HEK293T (cell line): ENCODE results near the gene ABCB4.
"Not testable (repeated sequence)": the region's sequence is repeated elsewhere in the genome, so short reads cannot be mapped to it uniquely, and the experiment has no call there.

Source experiments
- ARNT ChIP-seq: fragments of 450-650 bp; IDR thresholded peaks from 2 replicates; pipeline ENCODE4 v1.6.1; 2017; ENCODE audit warnings: mild to moderate bottlenecking
- BHLHE40 ChIP-seq: fragments of 450-650 bp; IDR thresholded peaks from 2 replicates; pipeline ENCODE4 v1.6.1; 2016; ENCODE audit warnings: mild to moderate bottlenecking, moderate library complexity, borderline replicate concordance
- ELF4 ChIP-seq: fragments of 450-650 bp; IDR thresholded peaks from 2 replicates; pipeline ENCODE4 v1.6.1; 2017; ENCODE audit warnings: antibody characterized with exemption
- FOXK2 ChIP-seq: fragments of 450-650 bp; IDR thresholded peaks from 2 replicates; pipeline ENCODE4 v1.6.1; 2016; ENCODE audit warnings: mild to moderate bottlenecking
- FOXM1 ChIP-seq: fragments of 450-650 bp; IDR thresholded peaks from 2 replicates; pipeline ENCODE4 v1.6.1; 2017; ENCODE audit warnings: mild to moderate bottlenecking, borderline replicate concordance
- NFRKB ChIP-seq: fragments of 450-650 bp; IDR thresholded peaks from 2 replicates; pipeline ENCODE4 v1.6.1; 2016; ENCODE audit warnings: mild to moderate bottlenecking, moderate library complexity
- PKNOX1 ChIP-seq: fragments of 450-650 bp; IDR thresholded peaks from 2 replicates; pipeline ENCODE4 v1.6.1; 2016
- SP1 ChIP-seq: fragments of 450-650 bp; IDR thresholded peaks from 2 replicates; pipeline ENCODE4 v1.6.1; 2017
- SUZ12 ChIP-seq: fragments of 450-650 bp; IDR thresholded peaks from 2 replicates; pipeline ENCODE4 v1.6.1; 2016; ENCODE audit warnings: mild to moderate bottlenecking
- TARDBP ChIP-seq: fragments of 450-650 bp; IDR thresholded peaks from 2 replicates; pipeline ENCODE4 v1.6.1; 2016
- ZNF384 ChIP-seq: fragments of 450-650 bp; IDR thresholded peaks from 2 replicates; pipeline ENCODE4 v1.6.1; 2016

GRCh38 chr7:87460444-87460843, 15.0 kb downstream of the ABCB4 start:
- not testable (repeated sequence) for TF ChIP-seq NFRKB, ARNT, PKNOX1, SUZ12, ELF4, TARDBP, FOXM1, ZNF384, SP1, FOXK2, BHLHE40
